ENCODE measurements around the gene KYNU. TPM values are rescaled to one million over a fixed set of nuclear protein-coding genes. Genes with fewer than 3 reads are reported as not detected.

The KYNU gene
- total and polyA plus RNA-seq, 3 donors from 2014 or later = 4.5 to 31.9 (median 6.8) TPM

GRCh38 chr2:142930835-142931398 is 53.5 kb downstream of the KYNU start:
- peak overlapping the region; percentile 40 to 41 for H3K4me3 ChIP-seq
- no peaks in the 10 kb centered on the region for H3K27me3 ChIP-seq
- H3K36me3 ChIP-seq (ENCODE audit: low read depth, missing control alignments) = no peaks in the 10 kb centered on the region
- 79 to 84% methylated on average over 22 of the region's 22 CpGs for WGBS, 2 donors
- TF ChIP-seq CTCF (IDR thresholded peaks at IDR 0.05) = no peak
- no peak for TF ChIP-seq POLR2A (IDR thresholded peaks at IDR 0.05)
- H3K4me1 ChIP-seq = no peaks in the 10 kb centered on the region
- no peak overlapping the region for H3K27ac ChIP-seq
- no peaks in the 10 kb centered on the region for H3K9me3 ChIP-seq
- intact Hi-C loops (cut with DNase I; ENCODE audit: low total_unique reads) = no loop called here
- peak; percentile 87 for DNase-seq

GRCh38 chr2:142933916-142934315 is 56.5 kb downstream of the KYNU start:
- no peak overlapping the region for H3K27ac ChIP-seq
- no peaks in the 10 kb centered on the region for H3K36me3 ChIP-seq (ENCODE audit: low read depth, missing control alignments)
- no peaks in the 10 kb centered on the region for H3K27me3 ChIP-seq
- H3K9me3 ChIP-seq = no peaks in the 10 kb centered on the region
- no peak for TF ChIP-seq POLR2A (IDR thresholded peaks at IDR 0.05)
- TF ChIP-seq CTCF (IDR thresholded peaks at IDR 0.05) = no peak
- no peak overlapping the region for H3K4me3 ChIP-seq
- no peaks in the 10 kb centered on the region for H3K4me1 ChIP-seq
- no peak for DNase-seq
- intact Hi-C loops (cut with DNase I; ENCODE audit: low total_unique reads) = no loop called here
- WGBS, 2 donors = 92 to 97% methylated on average over 5 of the region's 5 CpGs

- H3K27ac ChIP-seq = no peak overlapping the region
- no peak for TF ChIP-seq CTCF (IDR thresholded peaks at IDR 0.05)
- TF ChIP-seq POLR2A (IDR thresholded peaks at IDR 0.05) = no peak
- no peaks in the 10 kb centered on the region for H3K27me3 ChIP-seq
- 93 to 94% methylated on average over 10 of the region's 10 CpGs for WGBS, 2 donors
- H3K9me3 ChIP-seq = no peaks in the 10 kb centered on the region
- H3K36me3 ChIP-seq (ENCODE audit: low read depth, missing control alignments) = no peaks in the 10 kb centered on the region
- no peak for DNase-seq
- H3K4me1 ChIP-seq = no peaks in the 10 kb centered on the region
- intact Hi-C loops (cut with DNase I; ENCODE audit: low total_unique reads) = no loop called here
- no peak overlapping the region for H3K4me3 ChIP-seq
These were observed 58.2 kb downstream of the KYNU start for GRCh38 chr2:142935563-142936089.

- no peak for TF ChIP-seq POLR2A (IDR thresholded peaks at IDR 0.05)
- no peak for TF ChIP-seq CTCF (IDR thresholded peaks at IDR 0.05)
- Histone ChIP-seq H3K36me3 (ENCODE audit: low read depth, missing control alignments) (no peaks in the 10 kb centered on the region), H3K4me3 (no peak overlapping the region), H3K27me3 (no peaks in the 10 kb centered on the region), H3K4me1 (no peaks in the 10 kb centered on the region), H3K27ac (no peak overlapping the region), H3K9me3 (no peaks in the 10 kb centered on the region)
- 95 to 96% methylated on average over 7 of the region's 7 CpGs for WGBS, 2 donors
- intact Hi-C loops (cut with DNase I; ENCODE audit: low total_unique reads) = no loop called here
- DNase-seq = no peak
These were observed 59.2 kb downstream of the KYNU start for GRCh38 chr2:142936629-142937028.

GRCh38 chr2:142937347-142937746 is 59.9 kb downstream of the KYNU start:
- TF ChIP-seq CTCF (IDR thresholded peaks at IDR 0.05) = no peak
- no peak for TF ChIP-seq POLR2A (IDR thresholded peaks at IDR 0.05)
- Histone ChIP-seq H3K27me3 (no peaks in the 10 kb centered on the region), H3K27ac (no peak overlapping the region), H3K4me3 (no peak overlapping the region), H3K4me1 (no peaks in the 10 kb centered on the region), H3K36me3 (ENCODE audit: low read depth, missing control alignments) (no peaks in the 10 kb centered on the region), H3K9me3 (no peaks in the 10 kb centered on the region)
- intact Hi-C loops (cut with DNase I; ENCODE audit: low total_unique reads) = no loop called here
- no peak for DNase-seq
- WGBS, 2 donors = 78 to 92% methylated on average over 3 of the region's 3 CpGs
